GM19468 (cell line): Measurements from ENCODE around the gene PRSS21.

Source experiments
- ATAC-seq: cut with Tn5 transposase; IDR thresholded peaks from one replicate; pipeline ENCODE4 v1.9.1; 2021; ENCODE audit warnings: mild to moderate bottlenecking, moderate library complexity, moderate number of reproducible peaks; ENCODE audit not compliant: unreplicated experiment; ENCODE audit errors: extremely low read depth

PRSS21 gene

GRCh38 chr16:2779151-2779920 is 37.7 kb upstream of the PRSS21 start:
- no peak for ATAC-seq

GRCh38 chr16:2779978-2780898 is 36.8 kb upstream of the PRSS21 start:
- no peak for ATAC-seq

- no peak for ATAC-seq
Observed at GRCh38 chr16:2782583-2783351, 34.3 kb upstream of the PRSS21 start.

GRCh38 chr16:2783581-2784357 is 33.3 kb upstream of the PRSS21 start:
- no peak for ATAC-seq

- no peak for ATAC-seq
Observed at GRCh38 chr16:2784358-2785100, 32.5 kb upstream of the PRSS21 start.

GRCh38 chr16:2785101-2785991 is 31.7 kb upstream of the PRSS21 start:
- no peak for ATAC-seq

GRCh38 chr16:2786061-2786825 is 30.8 kb upstream of the PRSS21 start:
- ATAC-seq: no peak

- ATAC-seq: no peak
Observed at GRCh38 chr16:2786826-2787151, 30.2 kb upstream of the PRSS21 start.

GRCh38 chr16:2787406-2787805 is 29.6 kb upstream of the PRSS21 start, which contains the start of gene PRSS33:
PRSS33 (minus strand) TSS chr16:2787560; CDS start chr16:2786547, 1,013 bp downstream.
- no peak for ATAC-seq

GRCh38 chr16:2787961-2788360 is 29.1 kb upstream of the PRSS21 start:
- ATAC-seq: no peak

- no peak for ATAC-seq
Observed at GRCh38 chr16:2790631-2791030, 26.4 kb upstream of the PRSS21 start.

GRCh38 chr16:2791174-2791573 is 25.9 kb upstream of the PRSS21 start:
- ATAC-seq: no peak

- ATAC-seq: no peak
Observed at GRCh38 chr16:2792940-2793339, 24.1 kb upstream of the PRSS21 start.

GRCh38 chr16:2795395-2796143 is 21.5 kb upstream of the PRSS21 start:
- ATAC-seq: no peak

- ATAC-seq: no peak
Observed at GRCh38 chr16:2798723-2799204, 18.3 kb upstream of the PRSS21 start.

GRCh38 chr16:2799205-2799858 is 17.7 kb upstream of the PRSS21 start:
- no peak for ATAC-seq
